Heart left ventricle (tissue), 13 donors: ENCODE results near the gene TNRC6B.

ENCODE experiments used
- CTCF ChIP-seq, 12 donors: fragments of 200-600 bp; sonication (generic) in 4 of 12; IDR thresholded peaks; one replicate each; pipeline versions ENCODE4 v1.5.0 to v1.8.0; 2018 to 2022; ENCODE audit warnings: antibody characterized with exemption in 12 of 12, mild to moderate bottlenecking in 5 of 12
- POLR2A ChIP-seq, 2 donors: fragments of 450-650 bp; IDR thresholded peaks; one replicate each; pipeline ENCODE4 v1.6.1; 2017; ENCODE audit warnings: antibody characterized with exemption in 2 of 2, mild to moderate bottlenecking in 2 of 2, moderate library complexity in 2 of 2
- donor health status: ischemic (EF 13 %, LVEDD 7.1; RV severe dilation, severe dysfunction).
- donor health status: DM: no; HTN: yes; CAD: no.
- donor health status: DM: no; HTN: no; CAD: no.
- donor health status: ischemic (EF 25% LVEDD 6.9; RV normal size, moderate dysfunction).
- donor health status: ischemic (EF 25% LVEDD 5.7; RV mildly dilated, moderate dysfunction).
- donor health status: ischemic (EF 35%, LVEDD 5.7; RV mildly dilated, moderate dysfunction).
- donor health status: nonischemic (EF 11% LVEDD 7.7; RV severe dilation, severe dysfunction).
- donor health status: DM: yes; HTN: yes; CAD: no.
- donor health status: PGD.
- donor health status: ischemic (EF 29% LVEDD 5.4; RV normal size, mild dysfunction).
- donor health status: nonischemic (EF 23%, LVEDD 6.1; RV moderate dilation, normal function).

GRCh38 chr22:40377931-40378330 lies 200.2 kb downstream of the TNRC6B start:
- TF ChIP-seq CTCF (IDR thresholded peaks at IDR 0.05) (no peak), POLR2A (IDR thresholded peaks at IDR 0.05) (no peak)
